Fibroblast of mammary gland (primary cell): ENCODE results near the gene NEK7.

Experiments
- DNase-seq: peaks from one replicate; pipeline ENCODE4 v3.0.0-alpha.2; 2010; ENCODE audit warnings: low read depth
- H3K4me3 ChIP-seq: 2 replicates; pipeline ENCODE4 v1.5.1; 2011; ENCODE audit warnings: low read depth, mild to moderate bottlenecking, low read length, moderate library complexity; ENCODE audit not compliant: control insufficient read depth
- TF ChIP-seq, protein P1 (sequence below): conservative IDR thresholded peaks from 2 replicates; pipeline ENCODE4 v1.5.1; 2011; ENCODE audit warnings: low read depth, low read length, inconsistent platforms; ENCODE audit not compliant: control insufficient read depth, insufficient read depth

NEK7 gene

DNA sequence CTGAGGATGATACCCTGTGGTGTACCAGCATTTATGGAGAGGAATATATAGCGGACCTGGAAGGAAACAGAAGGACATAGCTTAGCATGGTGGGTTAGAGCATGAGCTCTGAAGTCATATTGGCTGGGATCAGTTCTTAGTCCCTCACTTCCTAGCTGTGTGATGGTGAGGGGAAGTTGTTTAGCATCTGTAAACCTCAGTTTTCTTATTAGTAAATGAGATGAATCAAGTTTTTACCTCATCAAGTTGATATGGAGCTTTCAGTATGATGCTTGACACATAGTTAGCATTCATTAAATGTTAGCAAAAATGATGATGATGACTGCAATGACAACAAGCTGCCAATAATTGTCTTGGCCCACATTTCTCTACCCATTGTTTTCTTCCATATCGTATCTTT, 84.8 kb downstream of the NEK7 start:
- TF ChIP-seq, protein P1, sequence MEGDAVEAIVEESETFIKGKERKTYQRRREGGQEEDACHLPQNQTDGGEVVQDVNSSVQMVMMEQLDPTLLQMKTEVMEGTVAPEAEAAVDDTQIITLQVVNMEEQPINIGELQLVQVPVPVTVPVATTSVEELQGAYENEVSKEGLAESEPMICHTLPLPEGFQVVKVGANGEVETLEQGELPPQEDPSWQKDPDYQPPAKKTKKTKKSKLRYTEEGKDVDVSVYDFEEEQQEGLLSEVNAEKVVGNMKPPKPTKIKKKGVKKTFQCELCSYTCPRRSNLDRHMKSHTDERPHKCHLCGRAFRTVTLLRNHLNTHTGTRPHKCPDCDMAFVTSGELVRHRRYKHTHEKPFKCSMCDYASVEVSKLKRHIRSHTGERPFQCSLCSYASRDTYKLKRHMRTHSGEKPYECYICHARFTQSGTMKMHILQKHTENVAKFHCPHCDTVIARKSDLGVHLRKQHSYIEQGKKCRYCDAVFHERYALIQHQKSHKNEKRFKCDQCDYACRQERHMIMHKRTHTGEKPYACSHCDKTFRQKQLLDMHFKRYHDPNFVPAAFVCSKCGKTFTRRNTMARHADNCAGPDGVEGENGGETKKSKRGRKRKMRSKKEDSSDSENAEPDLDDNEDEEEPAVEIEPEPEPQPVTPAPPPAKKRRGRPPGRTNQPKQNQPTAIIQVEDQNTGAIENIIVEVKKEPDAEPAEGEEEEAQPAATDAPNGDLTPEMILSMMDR = no peak
- no peak for DNase-seq
- no peak overlapping the region for H3K4me3 ChIP-seq

DNA sequence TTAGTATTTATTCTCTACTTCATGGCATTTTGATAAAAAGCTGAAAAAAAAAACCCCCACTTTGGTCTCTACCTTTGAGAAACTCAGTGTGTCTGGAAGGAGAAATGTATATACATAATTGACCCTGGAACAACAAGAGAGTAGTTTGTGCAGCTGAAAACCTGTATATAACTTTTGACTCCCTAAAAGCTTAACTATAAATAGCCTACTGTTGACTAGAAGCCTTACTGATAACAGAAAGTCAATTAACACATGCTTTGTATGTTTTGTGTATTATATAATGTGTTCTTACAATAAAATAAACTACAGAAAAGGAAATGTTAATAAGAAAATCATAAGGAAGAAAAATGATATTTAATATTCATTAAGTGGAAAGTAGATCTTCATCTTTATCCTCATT, 88.0 kb downstream of the NEK7 start:
- H3K4me3 ChIP-seq = no peak overlapping the region
- no peak for DNase-seq
- TF ChIP-seq, protein P1 = no peak

DNA sequence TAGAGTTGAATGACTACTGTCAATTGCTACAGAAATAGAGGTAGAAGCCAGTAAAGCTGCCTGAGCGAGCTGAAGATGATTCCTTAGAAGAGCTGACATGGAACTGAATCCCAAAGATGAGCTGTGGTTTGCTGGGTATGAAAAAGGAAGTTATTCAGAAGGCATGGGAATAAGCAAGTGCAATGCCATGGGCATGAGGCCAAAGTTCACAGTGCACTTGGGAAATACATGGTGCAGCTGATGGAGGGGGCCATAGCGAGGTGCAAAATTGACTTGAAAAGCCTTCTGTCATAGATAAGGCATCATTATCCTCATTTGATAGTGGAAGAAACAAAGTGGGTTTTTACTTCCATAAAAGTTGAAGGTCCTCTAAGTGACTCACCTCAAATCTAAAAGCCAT, 88.6 kb downstream of the NEK7 start:
- H3K4me3 ChIP-seq = no peak overlapping the region
- TF ChIP-seq, protein P1 = no peak
- DNase-seq = no peak

DNA sequence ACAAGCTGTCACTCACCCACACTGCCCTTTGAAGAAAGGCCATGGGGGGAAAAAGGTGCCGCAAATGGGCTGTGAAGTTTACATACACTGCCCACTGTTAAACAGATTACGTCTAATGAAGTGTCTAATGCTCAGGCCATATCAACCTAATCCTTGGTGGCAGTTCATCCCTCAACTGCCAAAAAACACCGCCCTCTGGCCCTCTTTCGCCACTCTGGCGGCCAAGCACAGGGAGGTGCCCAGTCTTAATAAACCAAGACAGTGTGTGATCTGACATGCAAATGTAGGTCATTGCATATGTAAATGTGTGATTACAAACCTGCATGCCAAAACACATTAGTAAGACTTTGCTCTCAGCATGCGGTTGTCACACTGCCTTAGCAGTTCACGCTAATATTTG, 89.5 kb downstream of the NEK7 start:
- H3K4me3 ChIP-seq = no peak overlapping the region
- DNase-seq = no peak
- TF ChIP-seq, protein P1 = no peak

DNA sequence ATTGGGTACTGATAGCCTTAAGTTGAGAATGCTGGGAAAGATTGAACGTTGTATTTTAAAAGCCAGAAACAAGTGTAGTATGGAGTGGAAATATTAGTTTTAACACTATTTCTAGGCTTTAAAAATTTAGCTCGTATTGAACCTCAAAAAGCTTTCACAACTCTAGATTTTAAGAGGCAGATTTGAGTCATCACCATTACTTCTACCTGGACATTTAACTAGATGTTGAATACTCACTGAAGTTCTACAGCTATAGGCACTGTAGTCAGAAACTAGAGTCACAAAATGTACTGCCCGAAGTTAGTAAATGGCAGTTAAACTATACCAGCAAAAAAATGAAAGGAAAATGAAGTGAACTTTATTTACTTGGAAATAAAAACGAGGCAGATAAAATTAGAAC, 96.5 kb downstream of the NEK7 start:
- H3K4me3 ChIP-seq = no peak overlapping the region
- DNase-seq = no peak
- TF ChIP-seq, protein P1 = no peak

DNA sequence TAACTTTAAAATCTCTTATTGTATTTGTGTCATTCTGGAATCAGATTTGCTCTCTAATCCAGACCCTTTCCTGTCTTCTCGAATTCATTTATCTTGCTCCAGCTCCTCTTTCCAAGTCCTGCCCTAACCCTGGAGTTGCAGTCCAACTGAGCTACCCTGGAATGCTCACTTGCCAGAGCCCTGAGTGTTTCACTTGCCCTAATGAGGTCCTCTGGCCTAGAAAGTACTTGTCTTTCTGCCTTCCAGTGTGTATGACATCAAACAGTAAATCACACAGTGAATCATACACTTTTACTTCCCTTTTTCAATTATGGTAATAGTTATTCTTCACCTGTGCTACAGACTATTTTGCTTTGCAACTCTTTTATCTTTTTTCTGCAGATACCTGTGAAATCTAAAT, 96.9 kb downstream of the NEK7 start:
- DNase-seq = peak; percentile 75
- H3K4me3 ChIP-seq = no peak overlapping the region
- TF ChIP-seq, protein P1 = no peak

DNA sequence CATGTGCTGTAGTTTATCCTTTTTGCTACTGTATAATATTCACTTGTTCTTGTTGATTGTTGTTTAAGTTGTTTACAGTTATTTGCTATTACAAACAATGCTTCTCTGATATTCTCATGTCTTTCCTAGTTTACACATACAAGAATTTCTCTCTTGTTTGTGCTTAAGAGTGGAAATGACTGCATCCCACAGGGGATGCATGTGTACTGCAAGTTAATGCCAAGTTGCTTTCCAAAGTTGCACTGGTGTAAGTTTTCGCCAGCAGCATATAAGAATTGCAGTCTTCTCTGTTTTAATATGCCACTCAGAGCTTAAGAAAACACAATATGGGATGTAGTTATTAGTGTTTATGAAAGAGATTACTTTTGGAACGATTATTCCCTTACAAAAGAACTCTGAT, 97.7 kb downstream of the NEK7 start:
- DNase-seq = no peak
- TF ChIP-seq, protein P1 = peak; percentile 12
- no peak overlapping the region for H3K4me3 ChIP-seq
